Stimulated activated CD4-positive, alpha-beta T cell treated with anti-CD3 and anti-CD28 coated beads, Interleukin-1b, Interleukin-23, amount 100 ng/mL, for 4 hours (primary cell): ENCODE measurements around the gene C6orf58.

ENCODE experiments used
- DNase-seq, 2 donors: peaks; one replicate each; pipeline ENCODE4 v3.0.0-alpha.2; 2020; ENCODE audit warnings: low read depth in 2 of 2

The C6orf58 gene

GRCh38 chr6:127576874-127577273 is at the start of gene C6orf58:
C6orf58 (plus strand) TSS chr6:127577174; CDS start chr6:127577186, 12 bp downstream.
- no peak for DNase-seq

DNA sequence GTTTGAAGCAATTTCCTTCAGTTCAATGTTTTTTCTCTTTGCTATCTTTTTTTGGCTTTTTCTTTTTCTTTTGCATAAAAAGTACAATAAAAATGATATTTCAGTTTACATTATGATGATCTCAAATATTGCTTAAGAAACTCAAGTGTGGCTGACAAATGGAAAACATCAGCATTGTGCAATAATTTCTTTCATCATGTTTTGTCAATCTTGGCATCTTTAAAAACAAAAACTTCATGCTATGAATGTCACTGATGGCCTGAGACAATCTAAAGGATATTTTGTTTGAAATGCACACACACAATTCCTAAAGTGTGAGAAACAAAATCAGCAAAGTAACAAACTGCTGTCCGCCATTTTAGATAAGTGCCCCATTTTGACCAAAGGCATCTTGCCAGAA is 44.0 kb upstream of the C6orf58 start:
- no peak for DNase-seq

GRCh38 chr6:127533736-127534135 is 43.2 kb upstream of the C6orf58 start:
- no peak for DNase-seq

GRCh38 chr6:127538750-127539264 is 38.2 kb upstream of the C6orf58 start:
- DNase-seq: no peak

- DNase-seq: no peak
Measured at GRCh38 chr6:127539272-127539671, 37.7 kb upstream of the C6orf58 start.

GRCh38 chr6:127547215-127547614 is 29.8 kb upstream of the C6orf58 start:
- DNase-seq: no peak

GRCh38 chr6:127547904-127548649 is 28.9 kb upstream of the C6orf58 start:
- no peak for DNase-seq

DNA sequence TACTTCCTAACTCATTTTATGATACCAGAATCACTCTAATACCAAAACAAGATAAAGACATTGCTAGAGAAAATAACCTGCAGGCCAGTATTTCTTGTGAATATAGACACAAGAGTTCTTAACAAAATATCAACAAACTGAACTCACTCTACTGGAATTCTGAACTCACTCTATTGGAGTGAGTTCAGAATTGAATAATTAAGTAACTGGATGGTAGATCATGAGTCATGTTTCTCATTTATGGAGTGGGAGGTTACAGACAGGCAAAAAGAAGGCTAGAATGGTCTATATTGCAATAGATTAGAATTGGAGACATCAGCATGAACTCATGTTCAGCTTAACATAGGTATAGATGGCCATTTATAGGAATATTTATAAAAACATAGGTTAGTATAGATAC is 26.6 kb upstream of the C6orf58 start:
- no peak for DNase-seq

GRCh38 chr6:127554435-127555006 is 22.5 kb upstream of the C6orf58 start:
- no peak for DNase-seq

DNA sequence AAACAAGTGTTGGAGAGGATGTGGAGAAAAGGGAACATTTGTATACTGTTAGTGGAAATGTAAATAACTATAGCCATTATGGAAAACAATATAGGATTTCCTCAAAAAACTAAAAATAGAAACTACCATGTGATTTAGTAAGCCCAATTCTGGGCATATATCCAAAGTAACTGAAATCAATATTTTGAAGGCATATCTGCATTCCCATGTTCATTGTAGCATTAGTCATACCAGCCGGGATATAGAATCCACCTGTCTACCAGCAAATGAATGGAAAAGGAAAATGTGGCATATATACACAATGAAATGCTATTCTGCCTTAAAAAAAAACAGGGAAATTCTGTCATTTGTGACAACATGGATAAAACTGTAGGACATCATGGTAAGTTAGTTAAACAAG is 15.3 kb upstream of the C6orf58 start:
- DNase-seq: no peak

DNA sequence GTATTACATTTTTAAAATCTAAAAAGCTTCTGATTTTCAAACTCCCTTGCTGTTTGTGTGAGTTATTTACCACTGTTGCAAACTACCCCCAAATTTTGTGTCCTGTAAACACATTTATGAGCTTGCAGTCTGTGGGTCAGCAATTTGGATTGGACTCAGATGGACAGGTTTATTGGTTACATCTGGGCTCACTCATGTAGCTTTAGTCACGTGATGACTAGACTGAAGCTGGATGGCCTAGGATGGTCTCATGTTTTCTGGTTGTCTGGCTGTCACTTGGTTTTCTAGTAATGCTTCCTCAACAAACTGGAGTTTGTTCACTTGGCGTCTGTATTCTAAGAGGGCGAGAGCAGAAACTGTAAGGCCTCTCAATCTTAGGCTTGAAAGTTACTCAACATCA is 12.2 kb upstream of the C6orf58 start:
- no peak for DNase-seq

GRCh38 chr6:127566119-127566518 is 10.9 kb upstream of the C6orf58 start:
- no peak for DNase-seq

GRCh38 chr6:127566651-127567050 is 10.3 kb upstream of the C6orf58 start:
- DNase-seq: no peak

- no peak for DNase-seq
Measured at GRCh38 chr6:127567476-127567875, 9.5 kb upstream of the C6orf58 start.

DNA sequence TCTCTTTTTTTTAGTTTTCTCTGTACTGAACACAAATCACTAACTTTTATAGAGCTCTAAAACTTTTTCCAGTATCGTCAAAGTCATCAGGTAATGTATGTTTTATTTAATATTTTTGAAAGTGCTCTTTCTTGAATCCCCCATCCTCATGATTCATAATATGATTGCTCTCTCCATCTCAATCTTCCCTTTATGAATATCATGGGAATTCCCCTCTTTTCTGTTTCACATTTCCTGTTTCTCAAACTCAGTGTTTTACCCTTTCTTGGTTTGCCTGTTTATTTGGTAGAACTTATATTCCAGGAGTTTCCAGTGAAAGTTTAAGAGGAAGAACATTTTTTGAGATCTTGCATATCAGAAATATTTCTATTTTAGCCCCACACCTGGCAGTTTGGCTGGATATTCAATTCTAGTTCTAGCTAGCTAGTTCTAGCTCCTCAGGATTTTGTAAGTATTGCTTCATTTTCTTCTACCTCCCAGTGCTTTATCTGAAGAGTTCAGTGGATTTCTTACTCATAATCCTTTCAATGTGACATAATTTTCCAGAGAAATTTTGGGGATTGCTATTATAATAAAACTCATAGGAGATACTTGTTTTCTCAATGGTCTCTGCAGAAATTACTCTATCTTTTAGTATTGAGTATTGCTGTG is 6.1 kb upstream of the C6orf58 start:
- DNase-seq: no peak

- DNase-seq: no peak
Measured at GRCh38 chr6:127578900-127579299, 1.9 kb downstream of the C6orf58 start.

DNA sequence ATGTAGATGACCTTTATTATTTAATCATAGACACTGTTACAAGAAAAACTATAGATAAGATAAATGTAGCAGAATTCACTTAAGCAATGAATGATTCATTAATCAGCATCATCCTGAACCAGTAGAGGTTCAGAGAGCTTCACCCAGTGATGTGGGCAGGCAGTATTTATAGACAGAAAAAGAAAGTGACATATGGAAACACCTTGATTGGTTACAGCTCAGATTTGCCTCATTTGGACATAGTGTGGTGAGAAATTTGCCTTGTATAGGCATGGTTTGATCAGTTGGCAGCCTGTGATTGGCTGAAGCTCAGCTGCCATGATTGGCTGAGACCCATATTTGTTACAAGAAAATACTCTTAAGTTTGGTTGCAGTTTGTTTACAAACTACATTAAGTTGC is 4.6 kb downstream of the C6orf58 start:
- no peak for DNase-seq

DNA sequence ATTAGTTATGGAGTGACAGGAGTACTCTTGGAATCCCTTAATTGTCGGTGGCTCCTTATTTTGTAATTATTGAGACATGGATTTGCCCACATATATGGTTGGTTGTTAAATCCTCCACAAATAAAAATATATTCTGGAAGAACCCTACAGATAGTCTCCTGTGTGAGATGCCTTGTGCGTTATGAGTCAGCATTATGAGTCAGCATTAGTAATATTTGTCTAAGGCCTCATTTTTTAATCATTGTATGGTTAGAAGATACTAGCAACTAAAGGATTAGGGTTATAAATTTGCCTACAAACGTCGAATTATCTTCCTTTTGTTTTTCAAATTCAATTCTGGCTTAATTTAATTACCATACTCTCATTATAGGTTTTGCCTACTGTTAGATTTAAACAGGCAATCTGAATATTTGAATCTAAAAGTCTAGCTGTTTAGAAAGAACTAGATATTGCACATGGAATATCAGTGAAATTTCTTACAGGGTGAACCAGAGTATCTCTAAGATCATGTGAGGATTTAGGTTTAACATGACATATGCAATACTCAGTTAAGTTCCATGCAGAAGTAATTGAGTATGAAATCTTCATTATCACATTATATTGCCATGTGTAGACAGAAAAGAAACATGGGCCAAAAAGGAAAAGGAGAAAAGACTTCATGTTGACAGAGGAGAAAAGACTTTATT is 5.9 kb downstream of the C6orf58 start:
- DNase-seq: no peak

DNA sequence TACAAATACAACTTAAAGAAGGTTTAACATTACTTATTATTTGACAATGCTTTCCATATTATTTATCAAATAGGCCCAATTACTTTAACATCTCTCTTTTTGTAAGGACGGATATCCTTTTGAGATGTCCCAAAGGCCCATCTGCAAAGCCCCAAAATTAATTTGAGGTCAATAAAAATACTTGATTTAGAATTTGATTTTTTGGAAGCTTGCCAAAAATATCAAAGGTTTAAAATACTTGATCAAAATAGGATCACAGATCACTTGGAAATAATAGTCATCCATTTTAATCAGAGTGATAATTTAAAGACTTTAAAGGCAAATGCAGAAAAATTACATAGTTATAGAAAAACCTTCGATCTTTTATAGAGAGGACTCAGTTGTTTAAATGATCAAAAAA is 8.1 kb downstream of the C6orf58 start:
- no peak for DNase-seq

DNA sequence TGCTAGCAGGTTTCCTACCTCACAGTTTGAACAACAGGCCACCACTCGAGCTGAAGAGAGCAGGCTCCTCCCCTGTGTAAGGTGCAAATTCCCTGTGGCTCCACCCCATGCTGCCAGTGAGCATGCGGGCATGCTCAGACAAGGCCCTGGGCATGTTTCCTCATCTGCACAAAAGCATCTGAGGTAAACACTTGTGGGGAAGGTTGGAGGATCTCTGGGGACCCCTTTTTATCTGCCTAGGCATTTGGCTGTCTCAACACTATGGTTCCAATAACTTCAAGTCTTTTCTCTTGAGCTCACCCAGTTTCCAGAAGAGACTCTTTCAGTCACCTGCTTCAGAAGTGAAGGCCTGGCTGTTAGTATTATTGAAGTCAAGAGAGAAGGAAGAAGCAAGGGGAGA is 9.4 kb downstream of the C6orf58 start:
- DNase-seq: no peak

GRCh38 chr6:127587875-127588274 is 10.9 kb downstream of the C6orf58 start:
- no peak for DNase-seq

DNA sequence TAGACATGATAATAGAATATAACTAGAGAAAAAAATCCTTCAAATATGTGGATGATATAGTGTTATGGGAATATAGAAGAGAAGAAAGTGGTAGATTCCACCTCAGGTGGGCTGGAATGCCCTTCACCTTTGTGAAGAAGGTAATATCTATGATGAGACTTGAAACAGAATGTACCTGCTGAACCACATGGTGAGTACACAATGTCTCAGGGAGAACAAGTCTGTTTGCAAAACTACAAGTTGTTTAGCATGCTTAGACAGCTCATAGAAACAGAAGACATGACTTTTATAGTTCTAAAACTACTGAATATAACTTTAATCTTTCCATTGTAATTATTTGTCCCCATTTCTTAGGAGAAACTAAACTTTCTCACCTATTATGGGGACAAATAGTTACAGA is 12.2 kb downstream of the C6orf58 start:
- no peak for DNase-seq
